GM19455 (cell line): ENCODE data around the gene EDIL3.
"Not testable (repeated sequence)": the region's sequence is repeated elsewhere in the genome, so short reads cannot be mapped to it uniquely, and the experiment has no call there.

ENCODE experiments used
- ATAC-seq: cut with Tn5 transposase; IDR thresholded peaks from one replicate; pipeline ENCODE4 v1.9.1; 2021; ENCODE audit not compliant: unreplicated experiment

Gene EDIL3

GRCh38 chr5:84378961-84379360 is 5.7 kb downstream of the EDIL3 start:
- ATAC-seq: no peak

DNA sequence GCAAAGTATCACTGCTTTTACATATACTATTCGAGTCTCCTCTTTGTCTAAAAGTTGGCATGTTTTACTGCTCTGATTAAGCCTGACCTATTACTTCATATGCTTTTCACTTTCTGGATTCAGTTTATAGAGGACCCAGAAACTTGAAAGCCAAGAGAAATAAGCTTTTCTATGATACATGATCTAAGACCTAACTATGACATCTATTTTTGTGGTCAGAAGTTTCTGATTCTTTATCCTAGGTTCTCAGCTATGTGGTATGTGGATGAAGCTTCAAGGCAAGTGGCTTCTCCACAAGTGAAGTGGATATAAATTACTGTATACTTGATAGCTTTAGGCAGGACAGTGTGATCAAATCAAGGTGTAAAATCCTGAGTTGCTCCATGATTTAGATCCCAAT is 6.3 kb downstream of the EDIL3 start:
- ATAC-seq: no peak

- ATAC-seq: no peak
Observed at GRCh38 chr5:84376346-84376745, 8.3 kb downstream of the EDIL3 start.

DNA sequence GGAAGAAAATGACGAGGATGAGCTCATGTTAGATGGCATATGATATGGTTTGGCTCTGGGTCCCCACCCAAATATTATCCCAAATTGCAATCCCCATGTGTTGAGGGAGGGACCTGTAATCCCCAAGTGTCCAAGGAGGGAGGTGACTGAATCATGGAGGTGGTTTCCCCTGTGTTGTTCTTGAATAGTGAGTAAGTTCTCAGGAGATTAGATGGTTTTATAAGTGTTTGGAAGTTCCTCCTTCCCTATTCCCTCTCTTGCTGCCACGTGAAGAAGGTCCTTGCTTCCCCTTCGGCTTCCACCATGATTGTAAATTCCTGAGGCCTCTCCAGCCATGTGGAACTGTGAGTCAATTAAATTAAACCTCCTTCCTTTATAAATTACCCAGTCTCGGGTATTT is 10.1 kb downstream of the EDIL3 start:
- no peak for ATAC-seq

DNA sequence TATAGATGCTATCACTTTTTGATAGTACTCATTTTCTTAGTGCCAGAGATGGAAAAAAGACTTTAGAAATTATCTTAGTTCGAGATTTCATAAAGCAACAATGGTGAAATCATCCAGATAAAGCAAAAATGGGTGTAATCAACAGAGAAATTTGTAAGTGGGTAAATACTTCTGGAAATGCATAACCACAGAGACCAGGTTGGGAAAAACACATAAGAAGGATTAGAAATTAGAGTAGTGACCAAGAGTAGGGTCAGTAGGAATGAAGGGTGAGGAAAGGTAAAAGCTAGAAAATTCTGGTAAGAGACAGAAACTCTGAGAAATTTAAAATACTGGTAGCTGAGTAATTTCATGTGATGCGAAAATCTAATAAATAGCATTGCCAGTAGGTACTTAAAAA is 11.2 kb downstream of the EDIL3 start:
- ATAC-seq: no peak

- no peak for ATAC-seq
Observed at GRCh38 chr5:84372066-84372695, 12.5 kb downstream of the EDIL3 start.

DNA sequence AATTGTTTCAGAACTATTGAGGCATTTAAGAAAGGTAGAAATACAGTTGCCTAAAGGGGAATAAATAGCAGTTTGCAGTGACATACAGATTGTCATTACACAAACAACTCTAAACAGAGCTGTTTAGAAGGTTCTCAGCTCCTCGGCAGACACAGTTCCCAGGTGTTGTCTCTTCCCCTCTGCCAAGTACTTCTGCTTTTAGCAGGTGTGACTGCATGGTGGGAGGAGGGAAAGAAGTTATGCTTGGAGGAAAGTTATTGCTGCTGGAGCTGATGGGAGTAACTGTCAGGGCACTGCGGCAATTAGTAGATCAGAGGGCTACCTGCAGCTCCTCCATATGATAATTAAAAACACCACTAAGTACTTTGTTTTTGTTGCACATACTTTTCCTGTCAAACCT is 14.5 kb downstream of the EDIL3 start:
- ATAC-seq: no peak

DNA sequence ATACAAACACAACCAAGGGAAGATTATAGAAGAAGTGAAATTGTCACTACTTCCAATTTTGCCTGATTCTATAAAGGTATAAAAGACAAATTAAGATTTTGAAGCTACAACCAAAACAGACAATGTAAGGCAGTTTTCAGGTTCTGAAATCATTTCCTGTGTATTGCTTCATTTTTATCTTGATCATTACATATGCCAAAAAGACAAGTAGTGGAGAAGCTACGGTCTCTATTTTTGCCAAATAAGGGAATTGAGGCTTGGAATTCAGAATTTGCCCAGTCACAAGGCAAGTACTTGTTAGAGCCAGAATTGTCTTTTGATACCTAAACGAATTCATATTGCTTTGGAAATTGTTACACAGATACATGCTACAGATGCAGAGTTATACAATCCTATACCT is 20.6 kb downstream of the EDIL3 start:
- ATAC-seq: no peak

GRCh38 chr5:84362061-84362720 is 22.5 kb downstream of the EDIL3 start:
- no peak for ATAC-seq

DNA sequence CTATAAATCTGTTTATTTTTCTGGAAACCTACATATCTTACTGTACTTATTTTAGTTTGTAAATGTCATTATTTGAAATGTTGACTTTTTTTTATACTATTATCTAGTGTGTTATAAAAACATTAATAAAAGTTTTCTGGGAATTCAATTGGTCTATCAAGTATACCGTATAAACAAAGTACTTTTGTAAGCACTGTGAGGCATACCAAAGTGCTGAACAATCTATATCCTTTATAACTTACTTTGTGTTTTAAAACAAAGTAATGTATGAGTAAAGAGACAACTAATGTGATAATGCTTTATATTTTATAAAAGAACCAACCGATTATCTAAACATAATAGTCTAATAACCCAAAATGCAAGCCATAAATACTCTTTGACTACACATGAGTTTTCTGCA is 23.1 kb downstream of the EDIL3 start:
- ATAC-seq: no peak

DNA sequence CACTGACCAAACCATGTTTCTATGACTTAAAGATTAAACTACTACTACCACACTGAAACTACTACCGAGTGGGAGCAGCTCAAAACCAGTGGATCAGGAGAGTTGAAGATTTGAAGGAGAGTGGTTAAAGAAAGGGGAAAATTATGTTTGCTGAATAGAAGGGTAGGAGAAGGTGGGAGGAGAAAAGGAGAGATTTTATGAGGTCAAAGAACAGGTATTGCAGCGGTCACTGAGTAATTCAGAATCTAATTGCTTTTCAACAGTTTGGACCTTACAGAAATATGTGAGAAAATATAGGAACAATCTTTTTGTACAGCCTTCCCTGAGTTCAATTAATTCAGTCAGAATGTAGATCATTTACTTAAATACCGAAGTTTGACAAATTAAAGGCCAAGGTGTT is 24.6 kb downstream of the EDIL3 start:
- ATAC-seq: no peak

- no peak for ATAC-seq
Observed at GRCh38 chr5:84354101-84354500, 30.6 kb downstream of the EDIL3 start.

- ATAC-seq: no peak
Observed at GRCh38 chr5:84344788-84345187, 39.9 kb downstream of the EDIL3 start.

DNA sequence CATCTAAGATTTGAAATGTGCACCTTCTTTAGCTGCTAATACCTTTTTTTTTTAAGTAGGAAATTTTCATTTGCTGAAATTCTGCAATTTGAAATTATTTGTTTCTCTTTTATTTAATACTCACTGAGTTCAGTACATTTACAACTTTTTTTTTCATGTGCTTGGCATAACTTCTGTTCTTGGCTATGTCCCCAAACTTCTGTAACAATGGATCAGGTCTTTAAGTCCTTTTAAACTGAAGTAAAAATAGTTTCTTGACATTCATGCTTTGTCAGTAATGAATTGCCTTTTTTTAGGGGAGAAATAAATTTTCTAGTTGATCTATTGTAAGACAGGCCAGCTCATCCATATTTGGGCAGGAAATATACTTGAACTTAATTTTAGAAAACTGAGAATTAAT is 41.5 kb downstream of the EDIL3 start:
- ATAC-seq: no peak

- ATAC-seq: no peak
Observed at GRCh38 chr5:84332106-84332505, 52.6 kb downstream of the EDIL3 start.

- no peak for ATAC-seq
Observed at GRCh38 chr5:84327591-84327990, 57.1 kb downstream of the EDIL3 start.

DNA sequence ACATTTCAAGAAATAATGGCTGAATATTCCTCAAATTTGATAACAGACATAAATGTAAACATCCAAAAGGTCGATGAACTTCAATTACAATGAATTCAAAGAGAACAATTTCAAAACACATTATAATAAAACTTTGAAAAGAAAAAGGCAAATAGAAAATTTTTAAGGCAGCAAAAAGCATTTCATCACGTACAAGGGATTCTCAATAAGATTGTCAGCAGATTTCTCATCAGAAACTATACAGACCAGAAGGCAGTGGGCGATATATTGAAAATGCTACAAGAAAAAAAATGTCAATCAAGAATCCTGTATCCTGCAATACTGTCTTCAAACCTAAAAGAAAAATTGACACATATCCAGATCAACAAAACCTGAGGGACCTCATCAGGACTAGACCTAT is 62.0 kb downstream of the EDIL3 start:
- no peak for ATAC-seq

- not testable (repeated sequence) for ATAC-seq
Observed at GRCh38 chr5:84317826-84318225, 66.9 kb downstream of the EDIL3 start.

DNA sequence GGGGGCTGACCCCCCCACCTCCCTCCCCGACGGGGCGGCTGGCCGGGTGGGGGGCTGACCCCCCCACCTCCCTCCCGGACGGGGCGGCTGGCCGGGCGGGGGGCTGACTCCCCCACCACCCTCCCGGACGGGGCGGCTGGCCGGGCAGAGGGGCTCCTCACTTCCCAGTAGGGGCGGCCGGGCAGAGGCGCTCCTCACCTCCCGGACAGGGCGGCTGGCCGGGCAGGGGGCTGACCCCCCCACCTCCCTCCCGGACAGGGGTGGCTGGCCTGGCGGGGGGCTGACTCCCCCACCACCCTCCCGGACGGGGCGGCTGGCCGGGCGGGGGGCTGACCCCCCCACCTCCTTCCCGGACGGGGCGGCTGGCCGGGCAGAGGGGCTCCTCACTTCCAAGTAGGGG is 72.4 kb downstream of the EDIL3 start:
- ATAC-seq: not testable (repeated sequence)

DNA sequence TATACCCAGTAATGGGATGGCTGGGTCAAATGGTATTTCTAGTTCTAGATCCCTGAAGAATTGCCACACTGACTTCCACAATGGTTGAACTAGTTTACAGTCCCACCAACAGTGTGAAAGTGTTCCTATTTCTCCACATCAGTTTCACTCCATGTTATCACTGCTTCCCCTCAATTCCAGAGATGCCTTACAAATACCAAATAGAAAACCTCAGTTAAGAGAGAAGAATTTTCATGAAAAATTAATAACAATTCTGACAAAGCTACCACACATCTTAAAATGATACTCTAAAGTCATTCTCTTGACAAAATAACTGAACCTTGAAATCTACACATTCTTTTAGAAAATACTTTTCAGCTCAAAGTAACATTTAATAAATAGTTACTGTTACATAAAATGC is 74.8 kb downstream of the EDIL3 start:
- not testable (repeated sequence) for ATAC-seq

DNA sequence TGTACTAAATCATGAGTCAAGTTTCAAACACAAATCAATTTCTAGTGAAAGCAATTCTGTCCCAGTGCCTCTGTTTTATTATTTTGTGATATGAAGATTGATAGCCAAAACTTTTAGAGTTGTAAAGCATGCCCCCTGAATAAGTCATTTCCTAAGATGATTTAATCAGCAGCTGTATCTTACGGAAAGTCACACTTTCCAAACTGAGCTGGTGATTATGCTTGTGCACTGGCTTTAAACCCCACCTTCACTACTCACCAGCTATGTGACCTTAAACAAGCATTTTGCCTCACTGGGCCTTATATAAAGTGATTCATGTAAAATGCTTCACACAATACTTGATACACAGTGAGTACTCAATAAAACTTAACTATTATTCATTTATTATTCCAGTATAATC is 78.1 kb downstream of the EDIL3 start:
- no peak for ATAC-seq

DNA sequence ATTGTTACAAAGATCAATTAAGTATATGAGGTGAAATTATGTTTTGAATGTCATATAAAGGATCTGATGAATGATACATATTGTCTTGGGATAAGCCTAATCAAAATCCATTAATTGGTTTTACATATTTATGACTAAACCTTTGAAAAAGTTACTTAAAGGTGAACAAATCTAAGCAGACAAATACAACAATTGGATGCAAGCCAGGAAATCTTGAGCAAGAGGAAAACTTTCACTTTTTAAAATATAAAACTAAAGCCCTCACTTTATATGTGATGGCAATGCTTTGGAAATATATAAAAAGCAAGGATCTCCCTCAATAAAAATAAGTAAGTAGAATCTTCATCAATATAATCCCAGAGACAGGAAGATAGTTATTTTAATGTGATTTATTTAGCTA is 80.1 kb downstream of the EDIL3 start:
- ATAC-seq: no peak

GRCh38 chr5:84303315-84303714 is 81.4 kb downstream of the EDIL3 start:
- no peak for ATAC-seq
